Retinal pigment epithelial cell (primary cell): ENCODE results near the gene DUSP5.
A peak's percentile ranks its signal among the peaks of the same experiment; 100 is the strongest.

Experiments used
- DNase-seq: peaks from one replicate; pipeline ENCODE4 v3.0.0-alpha.2; 2010; ENCODE audit warnings: low read depth
- H3K4me3 ChIP-seq: 2 replicates; pipeline ENCODE4 v1.5.1; 2011; ENCODE audit warnings: mild to moderate bottlenecking, low read length, control low read depth, moderate library complexity
- TF ChIP-seq, protein P1 (sequence below): conservative IDR thresholded peaks from 2 replicates; pipeline ENCODE4 v1.5.1; 2011; ENCODE audit warnings: low read depth, low read length, control low read depth, inconsistent platforms

DUSP5 gene

GRCh38 chr10:110498087-110498981 is 627 bp downstream of the DUSP5 start:
- TF ChIP-seq, protein P1, sequence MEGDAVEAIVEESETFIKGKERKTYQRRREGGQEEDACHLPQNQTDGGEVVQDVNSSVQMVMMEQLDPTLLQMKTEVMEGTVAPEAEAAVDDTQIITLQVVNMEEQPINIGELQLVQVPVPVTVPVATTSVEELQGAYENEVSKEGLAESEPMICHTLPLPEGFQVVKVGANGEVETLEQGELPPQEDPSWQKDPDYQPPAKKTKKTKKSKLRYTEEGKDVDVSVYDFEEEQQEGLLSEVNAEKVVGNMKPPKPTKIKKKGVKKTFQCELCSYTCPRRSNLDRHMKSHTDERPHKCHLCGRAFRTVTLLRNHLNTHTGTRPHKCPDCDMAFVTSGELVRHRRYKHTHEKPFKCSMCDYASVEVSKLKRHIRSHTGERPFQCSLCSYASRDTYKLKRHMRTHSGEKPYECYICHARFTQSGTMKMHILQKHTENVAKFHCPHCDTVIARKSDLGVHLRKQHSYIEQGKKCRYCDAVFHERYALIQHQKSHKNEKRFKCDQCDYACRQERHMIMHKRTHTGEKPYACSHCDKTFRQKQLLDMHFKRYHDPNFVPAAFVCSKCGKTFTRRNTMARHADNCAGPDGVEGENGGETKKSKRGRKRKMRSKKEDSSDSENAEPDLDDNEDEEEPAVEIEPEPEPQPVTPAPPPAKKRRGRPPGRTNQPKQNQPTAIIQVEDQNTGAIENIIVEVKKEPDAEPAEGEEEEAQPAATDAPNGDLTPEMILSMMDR, result no peak
- no peak for DNase-seq
- peak overlapping the region; percentile 79 for H3K4me3 ChIP-seq

GRCh38 chr10:110498982-110499795 is 1.5 kb downstream of the DUSP5 start:
- DNase-seq, result no peak
- TF ChIP-seq, protein P1, result peak; percentile 37
- H3K4me3 ChIP-seq, result peak overlapping the region; percentile 79

DNA sequence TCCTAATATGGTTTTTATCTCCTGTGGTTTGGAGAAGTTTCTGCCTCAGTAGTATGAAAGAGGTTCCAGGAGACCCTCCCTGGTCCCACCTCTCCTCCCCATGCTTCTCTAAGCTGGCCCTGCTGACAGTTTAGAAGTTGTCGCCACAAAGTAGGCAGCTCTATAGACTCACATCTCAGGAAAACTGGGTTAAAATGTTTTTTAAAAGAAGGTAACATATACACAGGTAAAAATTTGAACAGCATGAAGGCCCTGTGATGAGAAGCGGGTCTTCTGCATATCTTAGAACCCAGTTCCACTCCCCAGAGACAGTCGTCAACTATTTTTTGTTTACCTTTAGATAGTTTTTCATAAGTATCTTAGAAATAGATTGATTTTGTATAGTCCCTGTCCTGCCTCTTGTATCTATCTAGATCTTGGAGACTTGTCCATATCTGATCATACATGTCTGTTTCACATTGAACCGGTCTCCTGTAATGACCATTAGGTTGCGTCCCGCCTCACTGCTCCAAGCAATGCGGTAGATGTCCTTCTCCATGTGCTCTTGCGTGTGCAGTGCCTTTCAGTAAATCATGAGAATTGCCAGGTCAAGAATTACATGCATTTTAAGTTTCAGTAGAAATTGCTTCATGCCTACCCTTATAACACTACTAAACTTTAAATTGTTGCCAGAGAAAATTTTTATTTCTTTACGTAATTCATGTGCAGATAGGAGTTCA is 2.2 kb downstream of the DUSP5 start:
- TF ChIP-seq, protein P1, result no peak
- peak overlapping the region; percentile 79 for H3K4me3 ChIP-seq
- DNase-seq, result no peak

DNA sequence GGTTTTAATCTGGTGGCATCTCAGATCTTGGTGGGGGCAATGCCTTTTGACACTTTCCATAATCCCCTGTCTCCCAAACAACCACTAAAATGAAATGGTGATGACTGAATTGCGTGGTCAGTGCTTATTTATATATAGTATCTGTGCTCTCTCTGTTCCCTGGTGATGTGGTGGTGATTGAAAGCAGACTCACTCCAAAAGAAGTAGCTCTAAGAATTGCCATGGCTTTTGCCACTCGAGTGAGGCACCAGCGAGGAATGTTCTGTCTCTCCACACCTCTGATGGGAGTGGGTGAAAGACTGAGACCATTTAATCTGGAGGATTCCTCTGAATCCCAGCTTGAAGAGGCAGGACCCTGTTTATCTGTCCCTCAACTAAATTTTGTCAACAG is 2.8 kb downstream of the DUSP5 start:
- no peak for DNase-seq
- TF ChIP-seq, protein P1, result no peak
- peak overlapping the region; percentile 79 for H3K4me3 ChIP-seq

DNA sequence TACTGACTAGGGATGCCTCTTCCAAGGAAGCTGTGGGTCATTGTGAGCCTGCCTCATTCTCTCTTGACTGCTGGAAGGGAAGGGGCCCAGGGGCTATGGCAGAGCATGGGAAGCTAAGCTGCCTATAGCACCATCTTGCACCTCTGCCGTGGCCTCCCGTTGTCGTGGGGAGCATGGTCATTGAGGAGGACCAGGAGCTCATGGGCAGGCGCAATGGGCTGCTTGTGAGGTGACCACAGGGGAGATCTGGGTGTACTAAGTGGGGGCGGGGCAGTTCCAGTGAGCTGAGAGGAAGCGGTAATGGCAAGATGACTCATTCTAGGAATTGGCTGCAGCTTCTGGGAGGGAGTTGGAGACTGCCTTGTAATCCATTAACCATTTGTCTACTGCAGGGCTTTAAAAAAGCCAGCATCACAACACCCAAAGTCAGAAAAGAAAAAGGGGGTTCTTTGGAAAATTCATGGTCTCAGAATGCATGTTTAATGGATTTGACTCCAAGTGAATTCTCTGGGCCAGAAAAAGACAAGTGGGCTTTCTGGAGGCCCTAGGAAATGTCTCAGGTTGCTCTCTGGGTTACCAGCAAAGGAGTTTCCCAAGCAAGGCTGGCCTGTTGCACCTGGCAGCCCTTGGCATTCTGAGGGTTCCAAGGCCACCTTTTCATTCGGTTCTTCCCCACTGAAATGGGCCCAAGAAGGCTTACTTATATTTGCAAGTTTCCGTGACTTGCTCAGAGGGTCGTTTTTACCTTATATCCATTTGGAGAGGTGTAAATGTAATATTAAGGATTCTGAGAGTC is 3.6 kb downstream of the DUSP5 start:
- H3K4me3 ChIP-seq, result peak overlapping the region; percentile 18
- TF ChIP-seq, protein P1, result no peak
- peak; percentile 88 for DNase-seq
